NOMO-1 treated with DMSO at 0.1 percent for 48 hours (cell line): ENCODE data around the gene BZW1.
"Not testable (repeated sequence)": the region's sequence is repeated elsewhere in the genome, so short reads cannot be mapped to it uniquely, and the experiment has no call there.

Source experiments
- DNase-seq: peaks from one replicate; lab custom pipeline; 2025; ENCODE audit not compliant: unreplicated experiment; lab: John Stamatoyannopoulos, UW

BZW1 gene

GRCh38 chr2:200790185-200790584, 21.5 kb upstream of the BZW1 start:
- no peak for DNase-seq

GRCh38 chr2:200791905-200792304, 19.8 kb upstream of the BZW1 start:
- DNase-seq: no peak

GRCh38 chr2:200794143-200794542, 17.6 kb upstream of the BZW1 start:
- no peak for DNase-seq

GRCh38 chr2:200795028-200795440, 16.7 kb upstream of the BZW1 start:
- DNase-seq: peak; percentile 35

- DNase-seq: no peak
These were observed 15.1 kb upstream of the BZW1 start for GRCh38 chr2:200796561-200796960.

- no peak for DNase-seq
These were observed 14.4 kb upstream of the BZW1 start for GRCh38 chr2:200797242-200797770.

GRCh38 chr2:200798514-200798913, 13.2 kb upstream of the BZW1 start:
- DNase-seq: no peak

GRCh38 chr2:200800458-200800857, 11.3 kb upstream of the BZW1 start:
- no peak for DNase-seq

GRCh38 chr2:200801431-200801830, 10.3 kb upstream of the BZW1 start:
- not testable (repeated sequence) for DNase-seq

GRCh38 chr2:200809506-200810251, 2.0 kb upstream of the BZW1 start:
- no peak for DNase-seq

- DNase-seq: no peak
These were observed 1.3 kb upstream of the BZW1 start for GRCh38 chr2:200810252-200810997.

- no peak for DNase-seq
These were observed 745 bp upstream of the BZW1 start for GRCh38 chr2:200810998-200811332.

GRCh38 chr2:200812122-200813022, 662 bp downstream of the BZW1 start:
- DNase-seq: peak; percentile 35

- DNase-seq: no peak
These were observed 2.6 kb downstream of the BZW1 start for GRCh38 chr2:200814276-200814815.

GRCh38 chr2:200814917-200815316, 3.2 kb downstream of the BZW1 start:
- no peak for DNase-seq

- DNase-seq: not testable (repeated sequence)
These were observed 7.0 kb downstream of the BZW1 start for GRCh38 chr2:200818732-200819131.

GRCh38 chr2:200820573-200821234, 9.0 kb downstream of the BZW1 start:
- DNase-seq: no peak

- DNase-seq: no peak
These were observed 10.1 kb downstream of the BZW1 start for GRCh38 chr2:200821686-200822245.

GRCh38 chr2:200828104-200828503, 16.4 kb downstream of the BZW1 start:
- DNase-seq: no peak

GRCh38 chr2:200828572-200829257, 17.0 kb downstream of the BZW1 start:
- no peak for DNase-seq
